Cerebellar nuclear complex (tissue), 1 donor: ENCODE measurements around the gene GRM8.
"Not testable (repeated sequence)": the region's sequence is repeated elsewhere in the genome, so short reads cannot be mapped to it uniquely, and the experiment has no call there.

Source experiments
- DNase-seq, 2 experiments: peaks; one replicate each; lab custom pipeline; 2025; lab: John Stamatoyannopoulos, UW

Gene GRM8

DNA sequence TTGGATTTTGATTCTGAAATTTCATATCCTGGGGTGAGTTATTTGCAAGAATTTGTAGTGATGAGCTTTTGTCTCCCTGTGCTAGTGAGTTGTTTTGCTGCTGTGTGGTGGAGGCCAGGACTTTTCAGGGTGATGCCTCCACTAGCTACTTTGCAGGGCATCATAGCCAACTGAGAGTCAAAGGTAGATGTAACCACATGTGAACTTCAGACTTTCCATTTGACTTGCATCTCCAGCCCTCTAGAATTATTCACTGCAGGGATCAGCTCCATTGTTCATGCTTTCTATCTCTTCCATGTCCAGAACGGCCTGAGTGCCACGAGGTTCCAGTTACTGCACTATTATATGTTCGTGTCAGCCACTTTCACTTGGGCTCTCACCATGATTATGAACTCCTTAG lies 534.3 kb downstream of the GRM8 start:
- DNase-seq = no peak

DNA sequence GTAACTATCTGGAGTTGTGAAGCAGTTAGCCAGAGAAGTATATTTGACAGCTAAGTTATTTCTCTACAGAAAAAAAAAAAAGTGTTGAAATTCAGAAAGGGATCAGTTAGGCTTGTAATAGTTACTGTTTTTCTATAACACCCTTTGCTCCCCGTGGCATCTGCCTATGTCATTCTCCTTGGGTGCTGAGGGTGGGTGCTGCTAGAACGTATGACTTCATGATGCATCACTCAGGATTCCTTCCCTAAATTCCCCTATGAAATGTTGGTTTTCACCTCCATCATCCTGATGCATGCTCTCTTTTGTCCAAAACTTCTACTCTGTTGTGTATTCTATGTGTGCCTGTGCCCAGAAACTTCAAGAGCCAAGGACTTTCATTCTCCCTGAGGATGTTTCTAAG lies 536.4 kb downstream of the GRM8 start:
- DNase-seq = no peak

DNA sequence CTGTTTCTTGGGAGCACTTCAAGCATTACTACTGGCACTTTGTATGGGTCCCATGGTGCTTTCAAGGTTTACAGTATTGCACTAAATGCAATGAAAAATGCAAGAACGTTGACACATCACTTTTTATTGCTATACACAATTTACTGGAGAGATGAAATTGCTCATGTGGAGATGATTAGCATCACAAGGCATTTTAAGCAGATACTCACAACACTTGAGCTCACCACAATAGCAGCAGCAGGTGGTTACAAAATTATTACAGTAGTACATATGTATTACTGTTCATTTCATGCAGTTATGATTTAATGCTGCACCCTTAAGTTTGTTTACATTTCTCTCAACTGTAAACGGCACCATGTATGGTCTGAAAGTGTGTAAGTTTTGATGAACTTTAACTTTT lies 537.7 kb downstream of the GRM8 start:
- no peak for DNase-seq

DNA sequence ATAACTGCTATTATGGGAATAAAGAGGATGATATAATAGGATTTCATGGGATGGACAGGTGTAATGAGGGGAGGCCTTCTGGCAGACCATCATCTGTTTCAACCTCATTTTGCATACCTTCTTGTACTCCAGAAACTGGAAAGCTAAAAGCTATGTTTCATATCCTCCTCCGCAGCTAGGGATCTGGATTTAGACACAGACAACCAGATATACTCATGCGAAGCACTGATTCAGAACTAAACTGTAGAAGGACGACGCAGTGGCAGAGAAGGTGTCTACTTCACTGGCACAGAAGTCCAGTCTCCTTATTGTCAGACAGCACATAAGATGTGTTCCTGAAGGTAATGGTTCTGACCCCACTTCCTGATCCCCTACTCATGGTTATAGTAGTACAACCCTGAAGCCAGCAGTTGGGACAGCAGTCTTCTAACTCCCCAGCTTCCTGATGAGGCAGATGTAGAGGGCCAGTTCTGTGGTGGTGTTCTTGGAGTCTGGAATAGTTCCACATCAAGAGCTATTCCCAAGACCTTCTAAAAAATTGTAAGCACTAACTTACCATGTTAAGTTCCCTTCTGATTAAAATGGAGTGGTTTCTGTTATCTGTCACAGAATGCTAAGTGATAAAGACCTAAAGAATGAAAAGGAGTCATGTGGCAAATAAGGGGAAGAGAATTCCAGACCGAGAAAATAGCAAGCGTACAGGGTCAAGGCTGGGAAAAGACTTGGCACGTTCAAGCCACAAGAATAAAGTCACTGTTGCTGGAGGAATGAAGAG lies 550.3 kb downstream of the GRM8 start:
- DNase-seq = no peak

- no peak for DNase-seq
Observed at GRCh38 chr7:126700807-126701604, 551.7 kb downstream of the GRM8 start.

DNA sequence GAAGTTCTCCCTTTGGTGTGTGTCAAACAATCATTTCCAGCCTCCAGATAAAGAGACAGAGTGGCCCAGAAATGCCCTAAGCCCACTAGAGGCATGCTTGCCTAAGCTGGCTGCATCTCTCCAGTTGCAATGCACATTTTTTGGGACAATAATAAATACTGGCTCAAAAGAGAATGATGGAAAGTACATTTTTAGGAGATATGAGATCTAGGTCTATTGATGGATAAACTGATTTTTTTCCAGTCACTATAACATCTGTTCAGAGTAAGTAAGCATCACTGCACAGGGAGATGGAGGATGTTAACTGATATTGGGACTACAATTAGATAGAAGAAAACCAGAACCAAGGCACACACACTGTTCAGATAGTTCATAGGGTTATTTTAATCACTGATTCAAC lies 553.0 kb downstream of the GRM8 start:
- DNase-seq = no peak

- DNase-seq = no peak
Observed at GRCh38 chr7:126698909-126699308, 553.8 kb downstream of the GRM8 start.

GRCh38 chr7:126698446-126698845 lies 554.3 kb downstream of the GRM8 start:
- no peak for DNase-seq

DNA sequence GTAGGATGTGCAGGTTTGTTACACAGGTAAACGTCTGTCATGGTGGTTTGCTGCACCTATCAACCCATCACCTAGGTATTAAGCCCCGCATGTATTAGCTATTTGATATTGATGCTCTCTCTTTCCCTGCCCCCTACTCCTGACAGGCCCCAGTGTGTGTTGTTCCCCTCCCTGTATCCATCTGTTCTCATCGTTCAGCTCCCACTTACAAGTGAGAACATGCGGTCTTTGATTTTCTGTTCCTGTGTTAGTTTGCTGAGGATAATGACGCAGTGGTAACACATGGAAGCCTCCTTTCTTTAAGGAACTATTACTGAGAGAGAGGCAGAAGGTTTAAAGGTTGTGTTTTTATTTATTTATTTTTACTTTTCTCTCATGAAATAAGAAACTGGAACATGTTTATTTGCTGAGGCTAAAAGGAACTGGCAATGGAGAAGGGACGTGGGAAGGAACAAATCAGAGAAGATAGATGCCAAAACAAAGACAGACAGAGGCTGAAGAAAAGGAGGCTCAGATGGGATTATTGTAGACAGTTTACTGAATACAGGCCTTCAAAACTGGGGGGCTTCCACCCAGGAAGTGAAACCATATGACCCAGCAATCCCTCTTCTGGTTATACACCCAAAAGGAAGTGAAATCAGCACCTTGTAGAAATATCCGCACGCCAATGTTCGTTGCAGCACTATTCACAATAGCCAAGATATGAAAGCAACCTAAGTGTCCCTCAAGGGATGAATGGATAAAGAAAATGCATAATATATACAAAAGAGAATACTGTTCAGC lies 556.3 kb downstream of the GRM8 start:
- no peak for DNase-seq

- DNase-seq = no peak
Observed at GRCh38 chr7:126690848-126691751, 561.6 kb downstream of the GRM8 start.

- DNase-seq = no peak
Observed at GRCh38 chr7:126690104-126690503, 562.6 kb downstream of the GRM8 start.

DNA sequence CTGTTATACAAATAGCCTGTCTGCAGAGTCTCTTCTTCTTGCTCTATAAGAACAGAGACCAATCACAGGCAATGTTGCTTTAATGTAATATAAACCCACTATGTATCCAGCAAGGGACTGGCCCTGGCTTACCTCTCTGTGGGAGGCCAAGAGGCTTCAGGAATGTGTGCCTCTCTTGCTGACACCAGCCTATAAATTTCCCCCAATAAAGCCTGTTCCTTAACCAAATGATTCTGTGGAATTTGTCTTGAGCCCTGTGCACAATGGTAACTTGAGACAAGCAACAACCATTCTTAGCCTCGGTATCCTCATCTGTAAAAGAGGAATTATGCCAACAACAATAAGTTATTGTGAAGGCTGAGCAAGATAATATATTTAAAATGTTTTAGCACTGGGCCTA lies 563.7 kb downstream of the GRM8 start:
- DNase-seq = no peak

- no peak for DNase-seq
Observed at GRCh38 chr7:126686474-126686873, 566.3 kb downstream of the GRM8 start.

- no peak for DNase-seq
Observed at GRCh38 chr7:126685596-126685995, 567.1 kb downstream of the GRM8 start.

DNA sequence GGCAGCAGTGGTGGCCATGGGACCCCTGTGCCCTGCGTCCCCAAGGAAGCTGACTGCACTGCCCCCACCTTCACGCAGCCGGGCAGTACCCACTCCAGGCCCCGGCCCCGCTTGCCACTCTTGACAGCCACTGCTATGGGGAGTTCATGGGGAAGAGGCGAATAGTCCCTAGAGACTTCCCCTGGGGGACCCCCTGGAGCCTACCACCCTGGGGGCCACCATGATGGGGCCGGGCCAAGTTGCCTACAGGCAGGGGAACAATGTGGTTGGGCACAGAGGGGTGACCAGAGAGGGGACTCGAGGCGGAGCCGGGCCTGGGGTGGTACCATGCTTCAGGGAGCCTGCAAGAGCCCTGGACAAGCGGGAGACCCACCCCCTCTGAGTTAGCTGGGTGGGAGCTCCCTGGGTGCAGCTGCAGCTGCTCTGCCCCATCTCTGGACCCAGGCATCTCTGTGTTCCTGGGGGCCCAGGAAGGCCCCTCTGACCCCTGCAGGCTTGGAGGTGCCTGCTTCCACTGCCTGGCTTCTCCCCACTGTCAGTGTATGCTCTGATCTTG lies 567.6 kb downstream of the GRM8 start:
- DNase-seq = no peak

DNA sequence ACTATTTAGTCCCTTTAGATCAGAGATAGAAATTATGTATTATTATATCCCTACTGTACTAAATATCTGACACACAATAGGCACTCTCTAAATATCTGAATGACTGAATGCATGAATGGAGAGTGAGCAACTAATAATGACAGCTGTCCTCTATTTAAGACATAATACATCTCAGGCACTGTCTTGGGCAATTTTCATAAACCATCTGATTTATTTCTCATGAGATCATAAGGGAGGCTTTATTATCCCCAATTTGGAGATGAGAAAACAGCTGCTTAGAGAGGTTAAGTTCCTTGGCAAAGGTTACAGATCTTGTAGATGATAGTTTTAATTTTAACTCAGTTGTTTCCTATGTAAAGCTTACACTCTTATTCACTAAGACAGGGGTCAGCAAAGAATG lies 570.6 kb downstream of the GRM8 start:
- DNase-seq = no peak

DNA sequence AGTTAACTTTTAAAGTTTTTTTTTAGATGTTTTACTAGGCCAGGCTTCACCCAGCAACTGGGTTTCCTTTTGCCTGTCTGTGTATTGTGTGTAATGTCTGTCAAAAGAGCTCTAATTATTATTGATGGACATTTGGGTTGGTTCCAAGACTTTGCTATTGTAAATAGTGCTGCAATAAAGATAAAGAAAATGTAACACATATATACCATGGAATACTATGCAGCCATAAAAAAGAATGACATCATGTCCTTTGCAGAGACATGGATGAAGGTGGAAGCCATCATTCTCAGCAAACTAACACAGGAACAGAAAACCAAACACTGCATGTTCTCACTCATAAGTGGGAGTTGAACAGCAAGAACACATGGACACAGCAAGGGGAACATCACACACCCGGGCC lies 584.0 kb downstream of the GRM8 start:
- DNase-seq = not testable (repeated sequence)

DNA sequence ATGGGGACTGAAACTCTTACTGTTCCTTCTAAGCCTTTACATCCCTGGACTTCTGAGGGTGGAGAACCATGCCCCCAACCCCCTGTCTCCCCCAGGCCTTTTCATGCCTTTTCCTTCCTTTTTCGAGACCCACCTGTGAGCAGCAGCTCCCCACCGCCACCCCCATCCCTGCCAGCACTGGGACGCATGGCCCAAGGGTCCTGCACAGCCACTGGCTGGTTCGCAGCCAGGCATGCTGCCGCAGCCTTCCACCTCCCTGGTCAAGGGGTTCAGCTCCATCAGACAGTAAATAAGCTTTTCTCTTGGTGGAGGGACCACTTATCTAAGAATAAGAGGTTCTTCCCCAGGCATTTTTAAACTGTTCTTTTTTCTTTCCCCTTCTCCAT lies 584.4 kb downstream of the GRM8 start:
- DNase-seq = no peak

- no peak for DNase-seq
Observed at GRCh38 chr7:126667742-126668366, 584.9 kb downstream of the GRM8 start.

DNA sequence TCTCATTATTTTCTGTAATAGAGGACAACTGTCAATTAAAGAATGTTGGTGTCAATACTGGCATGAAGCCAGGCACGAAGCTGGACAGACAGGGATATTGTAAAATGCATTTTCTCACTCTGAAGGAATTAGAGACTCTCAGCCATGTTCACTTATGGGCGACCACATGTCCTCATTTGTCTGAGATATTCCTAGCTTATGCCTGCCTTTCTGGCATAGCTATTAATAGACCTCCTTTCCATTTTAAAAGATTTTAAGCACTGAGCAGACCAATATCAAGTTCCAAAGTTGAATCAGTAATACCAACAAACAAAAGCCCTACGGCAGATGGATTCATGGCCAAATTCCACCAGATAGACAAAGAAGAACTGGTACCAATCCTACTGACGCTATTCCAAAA lies 589.9 kb downstream of the GRM8 start:
- no peak for DNase-seq

DNA sequence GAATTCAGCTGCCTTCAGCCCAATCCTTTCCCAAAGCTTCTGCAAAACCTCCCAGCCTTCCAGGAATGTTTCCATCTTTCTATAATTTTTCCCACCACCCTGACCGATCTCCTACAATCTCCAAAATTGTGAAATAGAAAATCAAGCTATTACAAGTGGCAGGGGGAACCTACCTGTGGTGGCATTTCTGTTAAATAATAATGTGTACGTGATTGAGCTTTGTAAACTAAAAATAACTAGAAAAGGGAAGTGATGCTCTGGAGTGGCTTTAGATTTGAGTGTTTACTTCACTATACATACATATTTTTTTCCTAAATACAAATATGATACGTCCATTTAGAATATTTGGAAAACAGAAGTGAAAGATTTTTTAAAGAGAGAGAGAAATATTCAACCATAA lies 593.6 kb downstream of the GRM8 start:
- DNase-seq = no peak
